HEK293 (cell line): ENCODE measurements around the gene CD55.

Experiments used
- CTCF ChIA-PET: fragments of 350-600 bp; formaldehyde crosslinking; extraction: SDS; loops from one replicate; lab custom pipeline; 2021; ENCODE audit warnings: antibody characterized with exemption; lab: Yijun Ruan, JAX
- POLR2A ChIA-PET: fragments of 300-600 bp; formaldehyde crosslinking; extraction: SDS; loops from one replicate; lab custom pipeline; 2020; ENCODE audit warnings: antibody characterized with exemption, inconsistent platforms; lab: Yijun Ruan, JAX
- H3K27ac ChIP-seq: fragments of 200-500 bp; sonication (Bioruptor generic); 2 replicates; pipeline ENCODE4 v1.5.1; 2014; ENCODE audit warnings: low read depth, low read length, control low read depth, inconsistent platforms; ENCODE audit errors: extremely low read depth
- H3K36me3 ChIP-seq, 2 experiments: fragments of 200-500 bp in 1 of 2; sonication (Bioruptor generic) in 1 of 2; 1 replicate in 1 of 2; 2 replicates in 1 of 2; pipeline ENCODE4 v1.5.1; 2014 to 2017; ENCODE audit warnings: inconsistent platforms in 2 of 2, low read length in 2 of 2; ENCODE audit not compliant: control insufficient read depth in 2 of 2, insufficient read depth in 1 of 2
- H3K4me1 ChIP-seq: fragments of 200-500 bp; sonication (Bioruptor generic); 2 replicates; pipeline ENCODE4 v1.5.1; 2014; ENCODE audit warnings: mild to moderate bottlenecking, low read length, inconsistent platforms; ENCODE audit not compliant: control insufficient read depth, insufficient read depth
- H3K4me3 ChIP-seq: 2 replicates; pipeline ENCODE4 v1.5.1; 2011; ENCODE audit warnings: low read depth, mild to moderate bottlenecking, control low read depth, low read length, moderate library complexity
- H3K9me3 ChIP-seq: fragments of 200-500 bp; sonication (Bioruptor generic); 2 replicates; pipeline ENCODE4 v1.5.1; 2014; ENCODE audit warnings: low read depth, low read length, inconsistent platforms; ENCODE audit not compliant: control insufficient read depth, insufficient read depth
- BCL11A ChIP-seq: fragments of 450-650 bp; formaldehyde crosslinking; IDR thresholded peaks from 2 replicates; pipeline ENCODE4 v1.5.1; 2016; ENCODE audit warnings: low read depth, missing biosample characterization, missing genetic modification characterization
- KLF1 ChIP-seq: fragments of 450-650 bp; formaldehyde crosslinking; IDR thresholded peaks from 2 replicates; pipeline ENCODE4 v1.5.1; 2016; ENCODE audit warnings: missing biosample characterization, missing genetic modification characterization
- OVOL3 ChIP-seq: fragments of 450-650 bp; formaldehyde crosslinking; IDR thresholded peaks from 2 replicates; pipeline ENCODE4 v1.5.1; 2016; ENCODE audit warnings: missing biosample characterization, missing genetic modification characterization
- REPIN1 ChIP-seq: fragments of 450-650 bp; formaldehyde crosslinking; IDR thresholded peaks from 2 replicates; pipeline ENCODE4 v1.5.1; 2017; ENCODE audit warnings: missing biosample characterization, missing genetic modification characterization, low read depth
- SP2 ChIP-seq: fragments of 450-650 bp; formaldehyde crosslinking; IDR thresholded peaks from 2 replicates; pipeline ENCODE4 v1.5.1; 2016; ENCODE audit warnings: missing biosample characterization, missing genetic modification characterization
- TCF7L2 ChIP-seq: IDR thresholded peaks from 2 replicates; pipeline ENCODE4 v1.6.1; 2011; ENCODE audit warnings: low read depth, mild to moderate bottlenecking, inconsistent platforms, low read length, moderate library complexity, borderline replicate concordance
- ZNF133 ChIP-seq: fragments of 450-650 bp; formaldehyde crosslinking; IDR thresholded peaks from 2 replicates; pipeline ENCODE4 v1.5.1; 2016; ENCODE audit warnings: missing biosample characterization, missing genetic modification characterization
- ZNF138 ChIP-seq: fragments of 450-650 bp; formaldehyde crosslinking; IDR thresholded peaks from 2 replicates; pipeline ENCODE4 v1.5.1; 2016; ENCODE audit warnings: missing biosample characterization, missing genetic modification characterization, borderline replicate concordance
- ZNF140 ChIP-seq: fragments of 450-650 bp; formaldehyde crosslinking; IDR thresholded peaks from 2 replicates; pipeline ENCODE4 v1.5.1; 2016; ENCODE audit warnings: missing biosample characterization, missing genetic modification characterization
- ZNF155 ChIP-seq: fragments of 450-650 bp; formaldehyde crosslinking; IDR thresholded peaks from 2 replicates; pipeline ENCODE4 v1.5.1; 2016; ENCODE audit warnings: missing biosample characterization, missing genetic modification characterization
- ZNF157 ChIP-seq: fragments of 450-650 bp; formaldehyde crosslinking; IDR thresholded peaks from 2 replicates; pipeline ENCODE4 v1.5.1; 2016; ENCODE audit warnings: missing biosample characterization, missing genetic modification characterization
- ZNF169 ChIP-seq: fragments of 450-650 bp; formaldehyde crosslinking; IDR thresholded peaks from 2 replicates; pipeline ENCODE4 v1.5.1; 2016; ENCODE audit warnings: missing biosample characterization, missing genetic modification characterization
- ZNF19 ChIP-seq: fragments of 450-650 bp; formaldehyde crosslinking; IDR thresholded peaks from 2 replicates; pipeline ENCODE4; 2016; ENCODE audit warnings: missing biosample characterization, missing genetic modification characterization, low read depth
- ZNF274 ChIP-seq, 2 experiments: fragments of 200-500 bp in 1 of 2; fragments of 450-650 bp in 1 of 2; sonication (Bioruptor generic) in 1 of 2; formaldehyde crosslinking in 1 of 2; IDR thresholded peaks; 2 replicates each; pipeline versions ENCODE4 v1.5.1 to v1.6.1; 2014 to 2016; ENCODE audit warnings: borderline replicate concordance in 1 of 2, inconsistent platforms in 1 of 2, low read length in 1 of 2, missing biosample characterization in 1 of 2, missing genetic modification characterization in 1 of 2
- ZNF404 ChIP-seq: fragments of 450-650 bp; formaldehyde crosslinking; IDR thresholded peaks from 2 replicates; pipeline ENCODE4 v1.5.1; 2017; ENCODE audit warnings: missing biosample characterization, missing genetic modification characterization
- ZNF48 ChIP-seq: fragments of 450-650 bp; formaldehyde crosslinking; IDR thresholded peaks from 2 replicates; pipeline ENCODE4 v1.5.1; 2016; ENCODE audit warnings: missing biosample characterization, missing genetic modification characterization
- ZNF529 ChIP-seq: fragments of 450-650 bp; formaldehyde crosslinking; IDR thresholded peaks from 2 replicates; pipeline ENCODE4 v1.5.1; 2017; ENCODE audit warnings: missing genetic modification characterization, missing biosample characterization; ENCODE audit not compliant: insufficient replicate concordance
- ZNF548 ChIP-seq: fragments of 450-650 bp; formaldehyde crosslinking; IDR thresholded peaks from 2 replicates; pipeline ENCODE4 v1.5.1; 2016; ENCODE audit warnings: missing biosample characterization, missing genetic modification characterization
- ZNF558 ChIP-seq: fragments of 450-650 bp; formaldehyde crosslinking; IDR thresholded peaks from 2 replicates; pipeline ENCODE4 v1.5.1; 2016; ENCODE audit warnings: missing biosample characterization, missing genetic modification characterization
- ZNF585B ChIP-seq: fragments of 450-650 bp; formaldehyde crosslinking; IDR thresholded peaks from 2 replicates; pipeline ENCODE4 v1.5.1; 2016; ENCODE audit warnings: missing biosample characterization, missing genetic modification characterization
- ZNF768 ChIP-seq: fragments of 450-650 bp; formaldehyde crosslinking; IDR thresholded peaks from 2 replicates; pipeline ENCODE4 v1.5.1; 2018; ENCODE audit warnings: missing biosample characterization, mild to moderate bottlenecking, missing genetic modification characterization
- ZNF776 ChIP-seq: fragments of 450-650 bp; formaldehyde crosslinking; IDR thresholded peaks from 2 replicates; pipeline ENCODE4 v1.5.0; 2017; ENCODE audit warnings: missing biosample characterization, missing genetic modification characterization, borderline replicate concordance
- ZNF837 ChIP-seq: fragments of 450-650 bp; formaldehyde crosslinking; IDR thresholded peaks from 2 replicates; pipeline ENCODE4 v1.5.1; 2016; ENCODE audit warnings: missing biosample characterization, missing genetic modification characterization
- TF ChIP-seq, protein P1 (sequence below): fragments of 450-650 bp; IDR thresholded peaks from 2 replicates; pipeline ENCODE4 v1.5.1; 2018; ENCODE audit warnings: missing biosample characterization, missing genetic modification characterization
- TF ChIP-seq, protein P2 (sequence below): fragments of 450-650 bp; IDR thresholded peaks from 2 replicates; pipeline ENCODE4 v1.5.1; 2018; ENCODE audit warnings: missing biosample characterization, mild to moderate bottlenecking, missing genetic modification characterization
- TF ChIP-seq, protein P3 (sequence below): fragments of 450-650 bp; formaldehyde crosslinking; IDR thresholded peaks from 2 replicates; pipeline ENCODE4 v1.5.1; 2016; ENCODE audit warnings: missing biosample characterization, missing genetic modification characterization
- TF ChIP-seq, protein P4 (sequence below): fragments of 450-650 bp; formaldehyde crosslinking; IDR thresholded peaks from 2 replicates; pipeline ENCODE4 v1.5.1; 2016; ENCODE audit warnings: missing biosample characterization, missing genetic modification characterization, low read depth
- TF ChIP-seq, protein P5 (sequence below): fragments of 450-650 bp; formaldehyde crosslinking; IDR thresholded peaks from 2 replicates; pipeline ENCODE4 v1.5.1; 2016; ENCODE audit warnings: missing biosample characterization, missing genetic modification characterization

CD55 gene

DNA sequence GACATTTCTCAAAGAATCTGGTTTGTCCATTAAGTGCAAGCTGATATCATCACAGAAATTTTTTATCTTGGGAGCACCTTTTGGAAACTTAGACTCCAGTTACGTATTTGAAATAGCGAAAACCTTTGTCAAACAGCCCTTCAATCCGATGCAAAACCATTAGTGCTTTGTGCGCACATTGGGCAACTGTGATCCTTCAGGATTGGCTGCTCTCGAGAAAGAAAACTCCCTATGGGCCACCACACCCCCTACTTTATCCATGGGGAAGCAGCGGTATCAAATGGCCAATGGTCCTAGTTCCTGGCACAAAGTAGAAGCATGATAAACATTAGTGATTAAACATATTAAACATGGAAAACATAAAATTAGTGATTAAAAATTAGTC is 16.0 kb upstream of the CD55 start (continued):
- TF ChIP-seq ZNF169 (tag by site-specific recombination): no peak
- no peak for TF ChIP-seq ZNF404 (tag by site-specific recombination)
- TF ChIP-seq ZNF585B: no peak
- TF ChIP-seq ZNF776 (tag by site-specific recombination): no peak
- TF ChIP-seq KLF1 (tag by site-specific recombination): no peak

DNA sequence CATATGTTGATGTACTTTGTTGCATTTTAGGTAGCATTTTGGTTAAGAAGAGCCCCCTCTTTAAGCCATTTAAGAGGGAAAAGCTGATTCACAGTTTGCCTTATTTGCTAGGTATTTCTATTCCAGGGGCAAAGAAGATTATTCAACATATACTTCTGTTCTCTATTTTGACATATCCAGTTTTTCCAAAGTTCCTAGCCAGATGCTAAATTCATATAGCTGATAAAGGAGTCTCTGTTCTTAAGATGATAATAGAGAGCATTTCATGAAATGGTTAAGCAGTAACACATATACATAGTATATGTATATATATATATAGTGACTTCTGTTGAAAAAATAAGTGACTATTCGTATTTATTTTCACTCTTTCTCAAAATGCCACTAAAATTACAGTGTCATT is 15.5 kb upstream of the CD55 start:
- H3K4me3 ChIP-seq: no peak overlapping the region
- CTCF ChIA-PET: no interaction called here
- no peak overlapping the region for H3K27ac ChIP-seq
- no peak for TF ChIP-seq ZNF133
- no peak for TF ChIP-seq ZNF140 (tag by site-specific recombination)
- TF ChIP-seq, protein P1, sequence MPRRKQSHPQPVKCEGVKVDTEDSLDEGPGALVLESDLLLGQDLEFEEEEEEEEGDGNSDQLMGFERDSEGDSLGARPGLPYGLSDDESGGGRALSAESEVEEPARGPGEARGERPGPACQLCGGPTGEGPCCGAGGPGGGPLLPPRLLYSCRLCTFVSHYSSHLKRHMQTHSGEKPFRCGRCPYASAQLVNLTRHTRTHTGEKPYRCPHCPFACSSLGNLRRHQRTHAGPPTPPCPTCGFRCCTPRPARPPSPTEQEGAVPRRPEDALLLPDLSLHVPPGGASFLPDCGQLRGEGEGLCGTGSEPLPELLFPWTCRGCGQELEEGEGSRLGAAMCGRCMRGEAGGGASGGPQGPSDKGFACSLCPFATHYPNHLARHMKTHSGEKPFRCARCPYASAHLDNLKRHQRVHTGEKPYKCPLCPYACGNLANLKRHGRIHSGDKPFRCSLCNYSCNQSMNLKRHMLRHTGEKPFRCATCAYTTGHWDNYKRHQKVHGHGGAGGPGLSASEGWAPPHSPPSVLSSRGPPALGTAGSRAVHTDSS (tag by site-specific recombination): no peak
- TF ChIP-seq, protein P2, sequence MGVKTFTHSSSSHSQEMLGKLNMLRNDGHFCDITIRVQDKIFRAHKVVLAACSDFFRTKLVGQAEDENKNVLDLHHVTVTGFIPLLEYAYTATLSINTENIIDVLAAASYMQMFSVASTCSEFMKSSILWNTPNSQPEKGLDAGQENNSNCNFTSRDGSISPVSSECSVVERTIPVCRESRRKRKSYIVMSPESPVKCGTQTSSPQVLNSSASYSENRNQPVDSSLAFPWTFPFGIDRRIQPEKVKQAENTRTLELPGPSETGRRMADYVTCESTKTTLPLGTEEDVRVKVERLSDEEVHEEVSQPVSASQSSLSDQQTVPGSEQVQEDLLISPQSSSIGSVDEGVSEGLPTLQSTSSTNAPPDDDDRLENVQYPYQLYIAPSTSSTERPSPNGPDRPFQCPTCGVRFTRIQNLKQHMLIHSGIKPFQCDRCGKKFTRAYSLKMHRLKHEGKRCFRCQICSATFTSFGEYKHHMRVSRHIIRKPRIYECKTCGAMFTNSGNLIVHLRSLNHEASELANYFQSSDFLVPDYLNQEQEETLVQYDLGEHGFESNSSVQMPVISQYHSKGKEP (tag by site-specific recombination): no peak
- TF ChIP-seq ZNF48 (tag by site-specific recombination): no peak
- no peak for TF ChIP-seq ZNF274 (IDR thresholded peaks at IDR 0.05; ENCODE audit: low read length)
- no peak for TF ChIP-seq ZNF274 (tag by site-specific recombination; IDR thresholded peaks at IDR 0.05; ENCODE audit: borderline replicate concordance)
- no peak for TF ChIP-seq SP2 (tag by site-specific recombination)
- TF ChIP-seq ZNF837 (tag by site-specific recombination): no peak
- TF ChIP-seq, protein P3, sequence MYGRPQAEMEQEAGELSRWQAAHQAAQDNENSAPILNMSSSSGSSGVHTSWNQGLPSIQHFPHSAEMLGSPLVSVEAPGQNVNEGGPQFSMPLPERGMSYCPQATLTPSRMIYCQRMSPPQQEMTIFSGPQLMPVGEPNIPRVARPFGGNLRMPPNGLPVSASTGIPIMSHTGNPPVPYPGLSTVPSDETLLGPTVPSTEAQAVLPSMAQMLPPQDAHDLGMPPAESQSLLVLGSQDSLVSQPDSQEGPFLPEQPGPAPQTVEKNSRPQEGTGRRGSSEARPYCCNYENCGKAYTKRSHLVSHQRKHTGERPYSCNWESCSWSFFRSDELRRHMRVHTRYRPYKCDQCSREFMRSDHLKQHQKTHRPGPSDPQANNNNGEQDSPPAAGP (tag by site-specific recombination): no peak
- TF ChIP-seq ZNF138 (tag by site-specific recombination): no peak
- TF ChIP-seq ZNF529: no peak
- TF ChIP-seq BCL11A: no peak
- TF ChIP-seq, all 188 proteins: peak for 0
- H3K4me1 ChIP-seq: no peaks in the 10 kb centered on the region
- H3K36me3 ChIP-seq: no peaks in the 10 kb centered on the region
- no peaks in the 10 kb centered on the region for H3K9me3 ChIP-seq
- POLR2A ChIA-PET: no interaction called here

DNA sequence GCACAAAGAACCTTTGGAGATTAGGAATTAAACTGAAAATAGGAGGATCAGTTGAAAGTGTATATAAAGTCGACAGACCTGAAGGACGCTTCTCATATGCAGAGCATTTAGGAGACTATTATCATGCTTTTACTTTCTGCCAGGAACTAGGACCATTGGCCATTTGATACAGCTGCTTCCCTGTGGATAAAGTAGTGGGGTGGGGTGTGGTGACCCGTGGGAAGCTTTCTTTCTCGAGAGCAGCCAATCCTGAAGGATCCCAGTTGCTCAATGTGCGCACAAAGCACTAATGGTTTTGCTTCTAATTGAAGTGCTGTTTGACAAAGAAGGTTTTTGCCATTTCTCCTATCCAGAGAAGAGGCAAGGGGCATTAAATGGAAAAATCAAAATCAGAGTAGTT is 14.9 kb upstream of the CD55 start:
- no peaks in the 10 kb centered on the region for H3K36me3 ChIP-seq
- no peak overlapping the region for H3K4me3 ChIP-seq
- H3K27ac ChIP-seq: no peak overlapping the region
- ChIA-PET CTCF (interaction anchor here (0.7 kb wide), 1 partner anchor 472 kb away, joined by 3 read pairs; no protein-coding TSS in a partner anchor), POLR2A (no interaction called here)
- H3K4me1 ChIP-seq: no peaks in the 10 kb centered on the region
- no peak for TF ChIP-seq OVOL3 (tag by site-specific recombination)
- TF ChIP-seq TCF7L2: no peak
- TF ChIP-seq ZNF768: no peak
- no peak for TF ChIP-seq REPIN1 (tag by site-specific recombination)
- TF ChIP-seq ZNF19 (tag by site-specific recombination): no peak
- TF ChIP-seq, protein P4, sequence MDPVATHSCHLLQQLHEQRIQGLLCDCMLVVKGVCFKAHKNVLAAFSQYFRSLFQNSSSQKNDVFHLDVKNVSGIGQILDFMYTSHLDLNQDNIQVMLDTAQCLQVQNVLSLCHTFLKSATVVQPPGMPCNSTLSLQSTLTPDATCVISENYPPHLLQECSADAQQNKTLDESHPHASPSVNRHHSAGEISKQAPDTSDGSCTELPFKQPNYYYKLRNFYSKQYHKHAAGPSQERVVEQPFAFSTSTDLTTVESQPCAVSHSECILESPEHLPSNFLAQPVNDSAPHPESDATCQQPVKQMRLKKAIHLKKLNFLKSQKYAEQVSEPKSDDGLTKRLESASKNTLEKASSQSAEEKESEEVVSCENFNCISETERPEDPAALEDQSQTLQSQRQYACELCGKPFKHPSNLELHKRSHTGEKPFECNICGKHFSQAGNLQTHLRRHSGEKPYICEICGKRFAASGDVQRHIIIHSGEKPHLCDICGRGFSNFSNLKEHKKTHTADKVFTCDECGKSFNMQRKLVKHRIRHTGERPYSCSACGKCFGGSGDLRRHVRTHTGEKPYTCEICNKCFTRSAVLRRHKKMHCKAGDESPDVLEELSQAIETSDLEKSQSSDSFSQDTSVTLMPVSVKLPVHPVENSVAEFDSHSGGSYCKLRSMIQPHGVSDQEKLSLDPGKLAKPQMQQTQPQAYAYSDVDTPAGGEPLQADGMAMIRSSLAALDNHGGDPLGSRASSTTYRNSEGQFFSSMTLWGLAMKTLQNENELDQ (tag by site-specific recombination): no peak
- TF ChIP-seq ZNF558 (tag by site-specific recombination): no peak
- TF ChIP-seq, protein P5, sequence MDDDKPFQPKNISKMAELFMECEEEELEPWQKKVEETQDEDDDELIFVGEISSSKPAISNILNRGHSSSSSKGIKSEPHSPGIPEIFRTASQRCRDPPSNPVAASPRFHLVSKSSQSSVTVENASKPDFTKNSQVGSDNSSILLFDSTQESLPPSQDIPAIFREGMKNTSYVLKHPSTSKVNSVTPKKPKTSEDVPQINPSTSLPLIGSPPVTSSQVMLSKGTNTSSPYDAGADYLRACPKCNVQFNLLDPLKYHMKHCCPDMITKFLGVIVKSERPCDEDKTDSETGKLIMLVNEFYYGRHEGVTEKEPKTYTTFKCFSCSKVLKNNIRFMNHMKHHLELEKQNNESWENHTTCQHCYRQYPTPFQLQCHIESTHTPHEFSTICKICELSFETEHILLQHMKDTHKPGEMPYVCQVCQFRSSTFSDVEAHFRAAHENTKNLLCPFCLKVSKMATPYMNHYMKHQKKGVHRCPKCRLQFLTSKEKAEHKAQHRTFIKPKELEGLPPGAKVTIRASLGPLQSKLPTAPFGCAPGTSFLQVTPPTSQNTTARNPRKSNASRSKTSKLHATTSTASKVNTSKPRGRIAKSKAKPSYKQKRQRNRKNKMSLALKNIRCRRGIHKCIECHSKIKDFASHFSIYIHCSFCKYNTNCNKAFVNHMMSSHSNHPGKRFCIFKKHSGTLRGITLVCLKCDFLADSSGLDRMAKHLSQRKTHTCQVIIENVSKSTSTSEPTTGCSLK: no peak
- TF ChIP-seq ZNF155 (tag by site-specific recombination): no peak
- TF ChIP-seq ZNF157: no peak
- no peak for TF ChIP-seq ZNF548 (tag by site-specific recombination)
- no peaks in the 10 kb centered on the region for H3K9me3 ChIP-seq
